Activated CD4-positive, alpha-beta T cell treated with anti-CD3 and anti-CD28 coated beads for 48 hours (primary cell): ENCODE measurements around the gene CDC34.

ENCODE experiments used
- DNase-seq: peaks from one replicate; pipeline ENCODE4 v3.0.0-alpha.2; 2020

The CDC34 gene

DNA sequence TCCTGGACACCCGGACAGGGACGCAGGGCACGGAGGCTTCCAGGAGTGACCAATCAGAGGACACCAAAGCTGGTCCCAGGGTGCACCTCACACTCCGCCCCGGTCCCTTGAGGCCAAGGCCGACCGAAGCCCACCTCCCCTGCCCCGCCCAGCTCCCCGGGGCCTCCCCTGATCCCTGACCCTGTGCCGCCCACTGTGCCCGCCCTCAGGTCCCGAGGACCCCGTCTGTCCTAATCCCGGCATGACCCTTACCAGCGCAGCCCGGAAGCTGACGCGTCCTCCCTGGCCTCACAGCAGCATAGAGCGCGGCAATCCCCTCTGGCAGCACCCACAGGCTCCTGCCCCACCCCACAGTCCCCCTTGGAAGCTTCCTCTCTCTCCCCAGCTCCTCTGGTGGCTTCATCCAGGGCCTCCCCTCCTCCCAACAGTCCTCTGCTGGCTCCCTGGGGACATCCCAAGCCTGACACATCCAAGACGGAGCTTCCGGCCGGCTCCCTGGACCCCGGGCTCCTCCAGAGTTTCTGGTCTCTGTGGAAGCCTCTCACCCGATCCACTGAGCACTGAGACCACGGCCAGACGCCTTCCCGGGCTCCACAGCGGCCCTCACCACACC is 7.4 kb upstream of the CDC34 start:
- no peak for DNase-seq

DNA sequence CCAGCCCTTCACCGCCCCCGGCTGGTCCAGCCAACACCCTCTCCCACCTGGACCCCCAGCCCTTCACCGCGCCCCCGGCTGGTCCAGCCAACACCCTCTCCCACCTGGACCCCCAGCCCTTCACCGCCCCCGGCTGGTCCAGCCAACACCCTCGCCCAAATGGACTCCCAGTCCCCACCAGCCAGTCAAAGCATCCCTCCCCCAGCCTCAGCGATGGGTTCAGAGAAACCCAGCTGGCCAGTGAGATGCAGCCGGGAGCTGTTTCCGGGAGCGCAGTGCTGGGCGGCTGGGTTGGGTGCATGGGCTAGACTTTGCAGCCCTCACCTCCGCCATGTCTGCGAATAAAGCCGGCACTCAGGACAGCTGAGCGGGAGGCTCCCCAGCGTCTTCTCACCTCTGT is 6.5 kb upstream of the CDC34 start:
- no peak for DNase-seq

DNA sequence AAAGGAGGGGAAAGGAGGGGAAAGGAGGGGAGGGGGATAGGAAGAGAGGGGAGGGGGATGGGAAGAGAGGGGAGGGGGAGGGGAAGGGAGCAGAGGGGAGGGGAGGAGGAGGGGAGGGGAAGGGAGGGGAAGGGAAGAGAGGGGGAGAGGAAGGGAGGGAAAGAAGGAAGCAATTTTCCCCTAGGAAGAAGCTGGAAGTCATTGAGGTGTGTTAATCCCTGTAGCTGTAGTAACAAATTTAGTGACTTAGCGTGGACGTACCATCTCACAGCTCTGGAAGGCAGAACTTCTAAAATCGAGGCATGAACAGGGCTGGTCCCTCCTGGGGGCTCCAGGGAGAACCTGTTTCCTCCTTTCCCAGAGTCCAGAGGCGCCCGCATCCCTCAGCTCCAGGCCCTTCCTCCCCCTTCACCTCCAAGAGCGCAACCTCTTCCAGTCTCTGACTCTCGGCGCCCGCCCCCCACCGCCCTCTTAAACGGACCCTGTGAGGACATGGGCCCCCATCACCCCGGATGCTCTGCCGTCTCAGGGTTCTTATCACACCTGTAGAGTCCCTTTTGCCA is 5.6 kb upstream of the CDC34 start:
- DNase-seq = no peak

DNA sequence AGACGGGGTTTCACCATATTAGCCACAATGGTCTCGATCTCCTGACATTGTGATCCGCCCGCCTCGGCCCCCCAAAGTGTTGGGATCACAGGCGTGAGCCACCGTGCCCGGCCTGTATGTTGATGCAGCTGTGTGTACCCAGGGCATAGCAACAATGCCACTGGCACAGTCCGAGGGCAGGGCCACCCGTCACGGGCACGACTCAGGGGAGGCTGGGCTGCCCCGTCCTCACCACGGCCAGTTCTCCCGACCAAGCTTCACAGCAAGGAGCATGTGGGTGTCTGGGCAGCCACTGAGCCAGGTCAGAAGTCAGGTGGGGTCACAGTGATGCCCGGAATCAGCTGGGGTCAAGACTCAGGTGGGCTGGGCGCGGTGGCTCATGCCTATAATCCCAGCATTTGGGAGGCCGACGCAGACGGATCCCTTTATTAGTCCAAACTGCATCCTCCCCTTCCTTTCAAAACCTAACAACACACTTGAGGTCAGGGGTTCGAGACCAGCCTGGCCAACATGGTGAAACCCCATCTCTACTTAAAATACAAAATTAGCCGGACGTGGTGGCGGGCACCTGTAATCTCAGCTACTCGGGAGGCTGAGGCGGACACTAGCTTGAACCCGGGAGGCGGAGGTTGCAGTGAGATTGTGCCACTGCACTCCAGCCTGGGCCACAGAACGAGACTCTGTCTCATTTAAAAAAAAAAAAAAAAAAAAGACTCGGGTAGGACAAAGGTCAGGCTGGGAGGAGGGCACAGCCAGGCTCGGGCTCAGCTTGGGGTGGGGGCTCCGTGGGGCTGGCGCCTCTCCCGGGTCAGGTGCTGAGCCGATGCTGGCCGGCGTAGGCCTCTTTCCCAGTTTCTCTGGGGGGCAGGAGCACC is 1.2 kb upstream of the CDC34 start:
- DNase-seq = no peak

DNA sequence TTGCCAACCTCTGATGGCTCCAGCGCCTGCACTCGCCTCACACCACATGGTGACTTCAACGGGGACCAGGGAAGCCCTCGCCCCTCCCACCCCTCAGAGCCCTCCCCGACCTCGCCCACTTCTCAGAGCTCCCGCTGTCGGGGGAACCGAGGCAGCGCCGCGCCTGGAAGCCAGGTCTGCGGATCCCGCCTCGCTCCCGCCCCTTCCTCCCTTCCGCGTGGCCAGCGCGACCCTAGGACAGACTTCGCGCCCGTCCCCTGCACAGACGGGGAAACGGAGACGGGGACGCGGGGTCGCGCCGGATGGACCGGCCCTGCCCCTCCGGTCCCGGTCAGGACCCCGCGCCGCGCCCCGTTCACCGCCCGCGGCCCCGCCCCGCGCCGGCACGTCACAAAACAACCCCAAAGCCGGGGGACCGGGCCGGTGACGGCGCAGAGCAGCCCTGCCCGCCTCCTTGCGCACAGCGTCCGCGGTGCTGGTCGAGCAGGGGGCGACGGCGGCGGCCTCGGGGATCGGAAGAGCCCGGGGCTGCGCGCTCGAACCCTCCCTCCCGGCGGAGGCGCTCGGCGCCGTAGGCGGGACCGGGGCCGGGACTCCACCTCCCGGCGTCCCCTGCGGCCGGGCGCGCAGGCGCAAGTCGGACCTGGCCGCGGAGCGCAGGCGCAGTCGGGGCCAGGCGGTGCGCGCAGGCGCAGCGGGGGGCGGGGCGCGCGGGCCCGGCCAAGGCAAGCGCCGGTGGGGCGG is 379 bp upstream of the CDC34 start:
- DNase-seq = peak; percentile 89

DNA sequence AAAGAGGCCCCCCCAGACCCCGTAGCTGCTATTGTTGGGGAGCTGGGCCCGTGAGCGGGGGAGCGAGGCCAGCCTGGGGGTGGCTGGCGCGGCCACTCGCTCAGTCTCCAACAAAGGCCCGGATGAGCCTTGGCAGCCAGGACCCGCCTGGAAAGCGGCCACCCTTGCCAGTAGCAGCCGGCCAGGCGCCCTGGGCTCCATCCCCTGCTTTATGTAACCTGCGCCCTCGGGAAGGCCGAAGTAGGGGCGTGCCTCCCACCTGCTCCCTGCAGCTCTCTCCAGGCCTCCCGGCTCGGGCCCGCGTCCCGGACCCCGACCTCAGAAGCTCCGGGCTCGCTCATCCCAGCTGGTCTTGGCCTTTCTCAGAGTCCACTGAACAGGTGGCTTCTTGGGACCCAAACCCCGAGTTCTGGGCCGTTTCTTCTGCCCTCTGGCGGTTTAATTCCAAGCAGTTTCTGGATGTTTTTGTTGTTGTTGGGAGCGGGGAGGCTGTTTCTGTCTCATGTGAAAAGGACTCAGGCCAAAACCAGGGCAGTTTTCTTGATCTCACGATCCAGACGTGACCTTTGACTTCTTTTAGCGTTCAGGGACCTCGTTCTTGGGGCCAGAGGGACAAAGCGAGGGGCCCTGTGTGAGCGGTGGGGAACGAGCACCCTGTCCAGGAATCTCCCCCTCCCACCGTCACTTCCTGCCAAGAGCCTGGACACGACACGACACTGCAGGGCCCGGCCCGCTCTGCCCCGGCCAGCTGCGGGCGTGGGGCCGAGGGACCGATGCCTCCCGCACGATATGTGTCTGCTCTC is 1.2 kb downstream of the CDC34 start:
- DNase-seq = peak; percentile 51

DNA sequence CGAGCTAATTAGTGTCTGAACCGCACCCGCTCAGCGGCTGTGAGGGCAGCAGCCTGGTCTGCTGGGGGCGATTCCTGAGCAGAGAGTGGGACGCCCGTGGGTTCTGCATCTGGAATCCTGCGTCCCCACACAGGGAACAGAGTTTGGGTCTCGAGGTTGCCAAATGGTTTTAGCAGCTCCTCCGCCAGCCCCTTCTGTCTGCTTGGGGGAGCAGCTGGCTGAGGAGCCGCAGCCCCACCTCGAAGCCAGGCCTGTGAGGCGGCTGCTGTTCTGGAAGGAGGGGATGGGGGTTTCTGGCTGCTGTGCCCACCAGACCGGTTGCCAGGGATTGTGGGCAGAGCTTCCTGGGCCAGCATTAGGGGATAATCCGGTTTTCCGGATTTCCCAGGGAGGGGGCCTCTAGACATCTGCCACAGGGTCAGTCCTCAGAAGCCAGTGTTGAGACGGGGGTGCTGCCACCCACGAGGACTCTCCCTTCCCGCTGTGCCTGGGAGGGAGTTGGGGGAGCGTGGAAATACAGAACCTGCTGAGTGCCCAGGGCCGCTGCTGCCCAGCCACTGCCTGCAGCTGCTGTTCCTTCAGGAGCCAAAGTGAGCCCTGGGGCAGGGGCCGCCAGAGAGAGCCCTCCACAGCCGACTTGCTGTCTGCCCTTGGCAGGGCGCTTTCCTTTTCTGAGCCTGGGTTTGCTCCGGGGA is 2.0 kb downstream of the CDC34 start:
- no peak for DNase-seq

DNA sequence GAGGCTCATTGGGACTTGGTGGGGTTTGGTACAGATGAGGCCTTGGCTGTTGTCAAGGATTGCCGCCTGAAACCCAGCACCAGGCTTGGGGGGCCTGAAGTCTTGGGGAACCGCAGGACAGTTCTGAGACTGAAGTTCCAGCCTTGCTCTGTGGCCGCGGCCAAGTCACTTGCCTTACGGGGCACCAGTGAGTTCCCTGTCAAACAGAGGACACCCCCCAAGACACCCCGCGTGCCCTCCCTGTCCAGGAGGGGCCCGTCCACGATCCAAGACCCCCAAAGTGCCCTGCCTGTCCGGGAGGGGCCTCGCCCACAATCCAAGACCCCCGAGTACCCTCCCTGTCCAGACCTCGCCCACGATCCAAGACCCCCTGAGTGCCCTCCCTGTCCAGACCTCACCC is 2.5 kb downstream of the CDC34 start:
- no peak for DNase-seq

DNA sequence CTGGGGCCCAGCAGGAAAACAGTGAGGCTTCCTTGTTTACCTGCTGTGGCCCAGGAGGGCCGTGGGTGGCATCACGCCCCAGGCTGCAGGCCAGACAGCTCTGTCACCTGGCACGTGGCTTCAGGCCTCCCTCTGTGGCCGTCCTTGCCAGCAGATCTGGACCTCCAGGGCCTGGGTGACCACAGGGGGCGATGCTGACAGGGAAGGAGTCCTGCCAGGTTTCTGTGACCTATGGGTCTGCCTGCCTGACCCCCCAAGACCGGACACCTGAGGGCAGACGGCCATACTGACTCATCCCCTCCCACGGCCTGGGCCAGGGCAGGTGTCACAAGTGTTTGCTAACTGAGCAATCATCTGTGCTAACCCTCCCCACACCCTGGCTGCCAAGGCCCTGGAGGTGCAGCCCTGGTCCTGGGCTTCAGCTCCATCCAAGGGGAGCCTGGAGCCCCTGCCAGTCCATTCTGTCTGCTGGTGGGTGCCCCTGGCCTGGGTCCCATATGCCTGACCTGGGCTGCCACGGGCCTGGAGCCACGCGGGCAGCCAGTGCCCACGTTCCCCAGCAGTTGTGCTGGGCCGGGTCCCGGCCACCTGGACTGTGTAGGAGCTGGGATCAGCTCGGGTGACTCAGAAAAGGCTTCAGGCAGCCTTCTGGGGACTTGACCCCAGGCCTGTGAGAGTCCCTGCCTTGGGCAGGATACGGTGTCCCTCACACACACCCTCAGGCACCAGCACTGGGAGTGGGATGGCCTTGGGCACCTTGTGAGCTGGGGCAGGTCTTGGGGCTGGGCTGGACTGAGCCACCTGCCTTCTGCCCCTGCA is 3.7 kb downstream of the CDC34 start:
- no peak for DNase-seq

DNA sequence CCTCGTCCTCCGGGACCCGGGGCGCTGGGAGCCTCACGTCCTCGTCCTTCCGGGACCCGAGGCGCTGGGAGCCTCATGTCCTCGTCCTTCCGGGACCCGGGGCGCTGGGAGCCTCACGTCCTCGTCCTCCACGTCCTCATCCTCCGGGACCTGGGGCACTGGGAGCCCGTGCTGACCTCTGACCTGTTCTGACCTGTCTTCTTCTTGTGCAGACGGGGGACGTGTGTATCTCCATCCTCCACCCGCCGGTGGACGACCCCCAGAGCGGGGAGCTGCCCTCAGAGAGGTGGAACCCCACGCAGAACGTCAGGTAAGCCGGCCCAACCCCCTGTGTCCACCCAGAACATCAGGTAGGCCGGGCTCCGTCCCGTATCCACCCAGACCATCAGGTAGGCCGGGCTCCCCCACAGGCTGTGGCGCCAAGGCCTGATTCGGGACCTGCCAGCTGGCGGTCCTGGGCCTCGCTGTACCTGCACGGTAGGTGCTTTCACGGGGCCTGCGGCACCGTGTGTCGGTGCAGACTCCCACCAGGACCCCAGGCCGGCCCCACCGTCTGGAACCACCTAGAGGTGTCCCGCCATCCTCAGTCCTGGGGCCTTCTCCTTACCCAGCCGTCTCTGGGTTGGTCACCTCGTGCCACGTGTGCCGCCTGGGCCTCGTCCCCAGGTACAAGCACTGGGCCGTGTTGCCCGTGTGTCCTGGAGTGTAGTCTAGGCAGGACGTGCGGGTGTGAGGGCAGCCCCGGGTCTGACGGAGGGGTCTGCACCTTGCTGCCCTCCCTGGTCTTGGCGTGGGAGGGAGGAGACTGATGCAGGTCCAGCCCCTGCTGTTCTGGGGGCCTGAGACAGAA is 4.7 kb downstream of the CDC34 start:
- no peak for DNase-seq

DNA sequence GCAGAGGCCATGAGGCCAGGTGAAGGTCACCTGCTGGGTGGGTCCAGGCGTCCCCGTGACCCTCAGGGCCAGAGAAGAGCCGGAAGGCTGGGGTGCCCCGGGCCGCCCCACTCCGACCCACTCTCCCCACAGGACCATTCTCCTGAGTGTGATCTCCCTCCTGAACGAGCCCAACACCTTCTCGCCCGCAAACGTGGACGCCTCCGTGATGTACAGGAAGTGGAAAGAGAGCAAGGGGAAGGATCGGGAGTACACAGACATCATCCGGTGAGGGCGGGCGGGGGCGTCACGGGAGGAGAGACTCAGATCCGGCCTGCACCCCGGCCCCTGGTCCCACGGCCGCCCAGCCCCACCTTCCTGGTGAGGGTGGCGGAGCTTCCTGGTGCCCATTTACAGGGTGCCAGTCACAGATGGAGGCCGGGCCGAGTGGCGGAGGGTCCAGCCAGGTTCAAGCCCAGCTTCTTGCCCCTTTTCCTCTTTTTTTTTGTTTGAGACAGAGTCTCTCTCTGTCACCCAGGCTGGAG is 5.4 kb downstream of the CDC34 start:
- DNase-seq = no peak

DNA sequence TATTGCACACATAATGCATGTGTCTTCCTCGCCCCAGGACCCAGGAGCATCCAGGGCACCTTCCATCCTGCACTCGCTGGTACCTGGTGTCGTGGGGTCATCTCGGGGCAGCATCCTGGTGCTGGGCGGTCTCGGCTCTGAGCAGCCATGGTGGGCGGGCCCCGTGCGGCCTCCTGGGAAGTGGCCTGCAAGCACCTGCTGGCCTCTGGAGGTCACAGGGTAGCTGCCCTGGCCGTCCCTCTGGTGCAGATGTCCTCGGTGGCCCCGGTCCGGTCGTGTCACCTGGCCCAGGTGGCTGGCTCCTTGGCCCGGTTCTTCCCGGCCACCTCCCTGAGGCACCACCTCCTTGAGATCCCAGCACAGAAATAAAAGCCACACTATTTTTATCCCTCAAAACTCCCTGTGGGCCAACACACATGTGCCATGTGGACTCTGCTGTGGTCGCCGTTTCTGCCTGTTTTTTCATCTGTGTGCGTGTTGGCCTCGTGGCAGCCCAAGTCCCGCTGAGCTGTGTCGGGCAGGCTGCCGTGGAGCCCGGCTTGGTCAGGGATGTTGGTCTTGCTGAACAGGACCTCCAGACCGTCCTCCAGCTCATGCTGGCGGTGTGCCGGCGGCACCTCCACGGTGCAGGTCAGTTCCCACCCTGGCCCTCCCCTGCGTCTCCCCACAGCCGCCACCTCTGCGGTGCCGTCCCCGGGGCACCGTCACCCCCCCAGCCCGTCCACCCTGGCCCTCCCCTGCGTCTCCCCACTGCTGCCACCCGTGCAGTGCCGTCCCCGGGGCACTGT is 7.3 kb downstream of the CDC34 start:
- no peak for DNase-seq

DNA sequence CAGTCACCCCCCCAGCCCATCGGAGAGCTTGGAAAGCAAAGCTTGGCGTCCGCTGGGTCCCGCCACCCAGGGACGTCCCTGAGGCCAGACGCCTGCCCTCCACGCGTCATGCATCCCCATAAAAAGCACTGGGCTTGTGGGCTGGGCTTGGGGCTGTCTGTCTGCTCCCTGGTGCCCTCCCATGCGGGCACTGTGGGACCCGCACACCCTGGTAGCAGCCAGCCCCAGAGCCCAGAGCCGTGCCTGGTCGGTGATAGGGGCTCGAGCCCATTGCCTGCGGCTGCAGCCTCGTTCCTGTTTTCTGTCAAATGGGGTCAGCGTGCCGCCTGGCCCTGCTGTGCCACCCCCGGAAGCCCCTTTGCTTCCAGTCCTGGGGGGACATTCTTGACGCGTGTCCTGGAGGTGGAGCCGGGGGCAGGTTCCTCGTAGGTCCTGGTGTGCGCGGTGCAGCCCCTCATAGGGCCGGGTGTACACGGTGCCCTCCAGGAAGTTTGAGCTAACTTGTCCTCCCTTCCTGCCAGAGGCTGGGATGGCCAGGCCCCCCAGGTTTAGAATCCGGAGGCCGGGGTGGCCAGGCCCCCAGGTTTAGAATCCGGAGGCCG is 8.0 kb downstream of the CDC34 start:
- DNase-seq = no peak

DNA sequence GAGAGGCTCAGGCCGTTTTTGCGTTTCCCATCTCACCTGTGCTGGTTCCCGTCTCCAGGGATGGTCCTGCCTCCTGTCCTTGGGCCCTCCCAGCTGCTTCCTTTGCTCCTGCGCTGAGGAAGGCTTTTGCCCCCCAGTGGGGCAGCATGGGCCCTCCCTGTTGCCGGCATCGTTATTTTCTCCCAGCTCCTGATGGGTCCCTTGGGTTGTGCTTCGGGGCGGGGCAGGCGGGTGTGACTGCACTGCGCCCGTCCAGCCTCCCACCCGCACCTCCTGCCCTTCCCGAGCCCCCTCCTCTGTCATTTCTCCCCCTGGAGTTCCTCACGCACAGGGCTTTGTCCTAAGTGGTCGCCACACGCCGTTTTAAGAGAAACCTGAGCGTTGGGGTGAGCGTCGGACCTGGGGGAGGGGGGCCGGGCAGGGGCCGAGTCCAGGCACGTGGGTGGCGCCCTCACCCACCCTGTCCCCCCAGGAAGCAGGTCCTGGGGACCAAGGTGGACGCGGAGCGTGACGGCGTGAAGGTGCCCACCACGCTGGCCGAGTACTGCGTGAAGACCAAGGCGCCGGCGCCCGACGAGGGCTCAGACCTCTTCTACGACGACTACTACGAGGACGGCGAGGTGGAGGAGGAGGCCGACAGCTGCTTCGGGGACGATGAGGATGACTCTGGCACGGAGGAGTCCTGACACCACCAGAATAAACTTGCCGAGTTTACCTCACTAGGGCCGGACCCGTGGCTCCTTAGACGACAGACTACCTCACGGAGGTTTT is 9.5 kb downstream of the CDC34 start:
- DNase-seq = no peak

DNA sequence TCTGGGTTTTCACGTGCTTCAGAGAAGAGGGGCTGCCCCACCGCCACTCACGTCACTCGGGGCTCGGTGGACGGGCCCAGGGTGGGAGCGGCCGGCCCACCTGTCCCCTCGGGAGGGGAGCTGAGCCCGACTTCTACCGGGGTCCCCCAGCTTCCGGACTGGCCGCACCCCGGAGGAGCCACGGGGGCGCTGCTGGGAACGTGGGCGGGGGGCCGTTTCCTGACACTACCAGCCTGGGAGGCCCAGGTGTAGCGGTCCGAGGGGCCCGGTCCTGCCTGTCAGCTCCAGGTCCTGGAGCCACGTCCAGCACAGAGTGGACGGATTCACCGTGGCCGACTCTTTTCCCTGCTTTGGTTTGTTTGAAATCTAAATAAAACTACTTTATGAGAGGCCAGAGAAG is 10.1 kb downstream of the CDC34 start:
- no peak for DNase-seq

DNA sequence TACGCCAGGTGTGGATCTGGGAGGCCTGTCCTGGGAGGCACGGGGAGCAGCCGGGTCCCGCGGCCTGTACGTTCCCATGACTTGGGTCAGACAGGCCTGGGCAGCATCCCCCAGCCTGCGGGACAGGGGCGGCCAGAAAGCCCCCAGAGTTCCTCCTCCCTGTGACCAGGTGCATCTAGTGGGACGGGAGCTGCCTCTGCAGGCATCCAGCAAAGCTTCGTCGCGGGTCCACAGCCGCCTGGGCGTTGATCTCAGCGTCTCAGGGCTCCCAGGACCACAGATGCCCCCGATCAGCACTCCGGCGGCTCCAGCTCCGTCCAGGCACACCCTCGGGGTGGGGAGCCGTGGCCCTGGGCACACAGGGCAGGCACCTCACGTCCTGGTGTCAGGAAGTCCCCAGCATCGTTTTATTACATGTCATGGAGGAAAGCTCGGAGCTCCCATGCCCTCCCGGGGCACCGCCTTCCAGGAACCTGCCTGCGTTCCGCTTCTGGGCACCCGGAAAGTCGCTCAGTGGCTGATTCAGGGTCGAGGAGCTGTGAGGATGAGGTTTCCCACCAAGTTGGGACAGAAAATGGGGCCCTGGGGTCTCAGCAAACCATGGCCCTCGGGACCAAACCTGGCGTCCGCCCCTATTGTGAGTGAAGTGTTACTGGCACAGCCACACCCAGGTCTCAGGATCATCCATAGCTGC is 10.8 kb downstream of the CDC34 start:
- DNase-seq = no peak
